ENCODE measurements around the gene ADGRG2.

The ADGRG2 gene

DNA sequence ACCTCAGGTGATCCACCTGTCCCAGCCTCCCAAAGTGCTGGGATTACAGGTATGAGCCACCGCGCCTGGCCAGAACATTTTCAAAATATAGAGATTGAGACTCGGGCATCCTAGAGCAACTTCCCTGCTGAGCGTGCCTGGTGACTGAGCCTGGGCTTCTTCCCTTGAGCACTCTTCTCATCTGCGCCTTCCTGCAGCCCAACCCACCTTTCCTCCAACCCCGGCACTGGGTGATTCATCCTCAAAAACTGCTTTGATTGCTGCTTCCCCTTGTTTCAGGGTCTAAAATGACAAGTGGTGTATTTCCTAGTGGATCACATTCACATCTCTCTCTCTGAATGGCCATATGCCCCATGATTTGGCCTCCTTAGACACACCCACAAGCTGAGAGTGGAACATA, 176.1 kb downstream of the ADGRG2 start:
- no peak for DNase-seq

DNA sequence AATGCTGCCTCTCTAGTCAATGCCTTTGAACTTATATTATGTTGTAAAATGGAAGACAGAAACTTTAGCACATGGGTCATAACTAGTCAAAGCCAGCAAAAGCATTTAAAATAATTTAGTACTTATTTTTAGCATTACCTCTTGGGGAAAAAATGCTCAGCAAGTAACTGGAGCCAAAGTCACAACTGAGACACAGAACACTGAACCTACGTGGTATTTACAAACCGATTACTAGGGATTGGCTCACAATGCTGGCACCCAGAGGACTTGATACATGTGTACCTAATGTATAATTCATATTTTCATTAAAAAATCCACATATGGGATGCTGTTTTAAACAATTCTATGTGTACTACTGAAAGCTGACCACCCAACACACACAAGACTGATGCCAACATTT, 176.8 kb downstream of the ADGRG2 start:
- no peak for DNase-seq

DNA sequence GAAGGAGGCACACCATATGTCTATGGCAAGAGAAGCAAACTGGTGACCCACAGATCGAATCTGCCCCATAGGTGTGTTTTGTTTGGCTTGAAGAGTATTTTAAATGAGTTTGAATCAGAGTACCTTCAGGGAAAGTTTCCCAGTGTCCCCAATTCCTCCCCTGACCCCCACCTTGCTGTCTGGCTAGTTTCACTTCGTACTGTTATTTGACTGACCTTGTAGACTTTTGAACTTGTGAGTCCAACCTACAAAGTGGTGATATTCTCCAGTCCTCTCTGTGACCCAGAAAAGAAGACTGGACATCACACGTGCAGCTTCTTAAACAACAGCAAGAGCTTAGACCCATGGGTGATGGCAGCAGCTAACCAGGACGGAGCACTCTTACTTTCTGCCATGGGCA, 177.8 kb downstream of the ADGRG2 start:
- no peak for DNase-seq

DNA sequence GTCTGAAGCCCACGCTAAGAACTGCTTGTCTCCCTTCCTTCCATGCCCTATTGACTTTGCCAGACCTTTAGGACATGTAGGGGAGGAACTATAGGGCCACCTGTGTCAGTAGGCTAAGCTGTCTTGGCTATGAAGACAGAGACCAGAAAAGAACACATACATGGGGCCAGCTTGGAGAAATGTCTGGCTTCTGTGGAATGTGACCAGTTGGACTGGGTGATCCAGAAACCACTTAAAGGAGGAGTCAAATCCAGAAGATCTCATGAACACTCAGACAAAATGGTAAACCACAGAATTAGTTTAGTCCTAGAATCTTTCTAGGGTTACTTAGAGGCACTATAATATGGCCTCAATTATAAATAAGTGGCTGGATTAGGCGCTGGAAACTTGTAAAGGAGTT, 180.4 kb downstream of the ADGRG2 start:
- no peak for DNase-seq

Measured in hematopoietic multipotent progenitor cell treated with erythropoietin and hydrocortisone succinate and interleukin-3 and kit ligand, for 6 days (in vitro differentiated cells).